CD1c-positive myeloid dendritic cell (primary cell): ENCODE data around the gene TGM2.
A peak's percentile ranks its signal among the peaks of the same experiment; 100 is the strongest.
"Not testable (repeated sequence)": the region's sequence is repeated elsewhere in the genome, so short reads cannot be mapped to it uniquely, and the experiment has no call there.

ENCODE experiments used
- DNase-seq: peaks from one replicate; pipeline ENCODE4 v3.0.0-alpha.2; 2016; ENCODE audit errors: extremely low spot score

TGM2 gene

DNA sequence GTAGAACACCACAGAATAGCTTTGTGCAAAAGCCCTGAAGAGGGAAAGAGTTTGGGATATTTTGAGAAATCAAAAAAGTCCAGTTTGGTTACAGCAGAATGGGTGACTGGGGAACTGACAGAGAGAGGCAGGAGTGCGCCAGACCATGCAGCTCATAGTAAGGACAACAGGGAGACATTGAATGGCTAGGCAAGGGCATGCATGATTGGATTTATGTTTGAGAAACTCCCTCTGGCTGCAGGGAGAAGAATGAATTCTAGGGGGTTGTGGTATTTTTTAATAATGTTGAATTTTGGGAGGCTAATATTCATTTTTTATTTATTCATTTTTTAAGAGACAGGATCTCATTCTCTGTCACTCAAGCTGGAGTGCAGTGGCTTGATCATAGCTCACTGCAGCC lies 49.9 kb downstream of the TGM2 start:
- DNase-seq, result no peak

DNA sequence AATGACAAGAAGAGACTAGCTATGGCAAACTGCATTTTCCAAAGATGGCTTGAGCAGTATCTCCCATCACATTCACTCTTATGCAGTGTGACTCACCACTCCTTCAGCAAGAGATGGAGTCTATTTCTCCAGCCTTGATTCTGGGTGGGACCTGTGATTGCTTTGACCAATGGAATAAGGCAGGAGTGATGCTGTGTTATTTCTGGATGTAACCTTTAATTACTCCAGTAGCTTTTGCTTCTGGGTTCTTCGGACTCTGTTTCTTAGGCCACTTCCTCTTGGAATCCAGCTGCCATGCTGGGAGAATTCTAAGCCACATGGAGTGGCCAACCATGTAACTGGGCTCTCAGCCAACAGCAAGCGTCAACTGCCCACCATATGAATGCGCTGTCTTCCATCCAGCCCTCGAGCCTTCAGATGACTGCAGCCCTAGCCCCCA lies 50.7 kb downstream of the TGM2 start:
- DNase-seq, result no peak

DNA sequence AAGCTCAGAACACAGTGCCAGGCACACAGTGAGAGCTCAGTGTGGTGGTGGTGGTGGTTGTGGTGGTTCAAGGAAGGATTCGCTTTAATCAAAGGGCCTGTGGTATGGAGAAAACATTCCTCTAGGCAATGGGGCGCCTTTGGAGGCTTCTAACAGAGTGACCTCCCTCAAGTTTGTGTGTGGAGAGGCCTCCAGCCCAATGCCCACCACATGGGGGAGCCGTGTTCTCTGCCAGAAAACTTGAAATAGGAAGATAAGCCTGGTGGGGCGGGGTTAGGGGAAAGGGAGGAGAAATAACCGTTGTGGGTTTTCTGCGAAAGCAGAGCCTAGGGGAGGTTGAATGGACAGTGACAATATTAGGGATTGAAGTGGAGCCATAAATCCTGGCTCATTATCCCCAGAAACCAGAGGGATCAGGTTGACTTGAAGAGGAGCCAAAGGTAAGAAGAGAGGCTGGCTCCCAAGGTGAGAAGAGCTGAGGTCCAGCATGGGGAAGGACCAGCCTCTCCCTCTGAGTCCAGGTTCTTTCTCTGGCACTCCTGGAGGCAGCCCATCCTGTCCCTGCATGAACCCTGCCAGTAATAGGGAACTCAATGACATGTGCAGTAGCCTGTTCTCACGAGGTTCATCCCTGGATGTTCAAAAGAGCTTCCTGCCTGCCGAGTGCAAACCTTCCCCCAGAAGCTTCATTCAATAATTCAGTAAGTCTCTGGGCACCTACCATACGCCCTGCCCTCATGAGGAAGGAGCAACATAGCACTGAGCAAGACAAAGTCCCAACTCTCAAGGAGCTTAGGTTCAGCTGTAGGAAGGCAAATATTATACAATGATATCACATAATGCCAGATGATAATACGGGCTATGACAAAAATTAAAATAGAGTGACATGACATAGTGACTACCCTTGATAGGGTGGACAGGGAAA lies 51.4 kb downstream of the TGM2 start:
- peak; percentile 63 for DNase-seq

DNA sequence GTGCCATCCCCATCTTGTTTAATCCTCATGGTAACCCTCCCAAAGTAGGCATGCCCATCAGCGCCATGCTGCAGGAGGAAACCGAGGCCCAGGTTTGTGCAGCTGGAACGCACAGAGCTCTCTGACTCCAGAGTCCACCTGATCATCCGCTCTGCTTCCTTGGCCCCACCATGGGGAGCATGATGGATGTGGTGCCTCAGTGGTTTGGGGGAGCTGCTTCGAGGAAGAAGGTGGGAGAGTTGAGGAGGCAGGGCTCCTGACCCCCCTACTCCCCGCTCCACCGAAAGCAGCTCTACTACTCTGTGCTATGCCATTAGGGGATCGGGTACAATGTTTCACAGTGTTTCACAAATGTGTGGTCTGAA lies 52.2 kb downstream of the TGM2 start:
- no peak for DNase-seq

DNA sequence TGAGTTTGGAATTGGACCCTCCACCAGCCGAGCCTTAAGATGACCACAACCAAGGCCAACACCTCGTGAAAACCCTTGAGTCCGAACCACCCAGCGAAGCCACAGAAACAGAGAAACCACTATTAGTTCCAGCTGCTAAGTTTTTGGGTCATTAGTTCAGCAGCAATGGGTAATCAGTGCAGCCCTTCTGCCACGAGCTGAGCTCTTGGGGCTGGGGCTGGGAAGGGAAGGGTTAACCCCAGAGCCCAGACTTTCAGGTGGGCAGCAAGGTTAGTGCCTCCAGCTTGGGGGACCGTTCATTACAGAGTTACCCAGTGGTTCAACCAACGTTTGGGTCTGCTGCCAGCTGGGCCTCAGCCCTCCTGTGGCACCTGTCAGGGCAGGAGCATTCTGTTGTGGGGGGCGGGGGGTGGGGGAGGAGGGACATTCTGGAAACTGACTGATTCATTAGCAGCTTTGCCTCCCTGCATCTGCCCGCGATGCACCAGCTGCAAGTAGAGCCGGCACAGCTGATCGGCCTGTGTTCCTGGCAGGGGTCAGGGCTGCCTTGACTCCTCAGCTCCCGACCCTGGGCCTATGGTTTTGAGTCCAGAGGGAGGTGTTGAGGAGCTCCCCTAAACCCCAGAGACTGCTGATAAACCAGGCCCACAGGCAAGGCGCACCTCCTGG lies 52.7 kb downstream of the TGM2 start:
- no peak for DNase-seq

DNA sequence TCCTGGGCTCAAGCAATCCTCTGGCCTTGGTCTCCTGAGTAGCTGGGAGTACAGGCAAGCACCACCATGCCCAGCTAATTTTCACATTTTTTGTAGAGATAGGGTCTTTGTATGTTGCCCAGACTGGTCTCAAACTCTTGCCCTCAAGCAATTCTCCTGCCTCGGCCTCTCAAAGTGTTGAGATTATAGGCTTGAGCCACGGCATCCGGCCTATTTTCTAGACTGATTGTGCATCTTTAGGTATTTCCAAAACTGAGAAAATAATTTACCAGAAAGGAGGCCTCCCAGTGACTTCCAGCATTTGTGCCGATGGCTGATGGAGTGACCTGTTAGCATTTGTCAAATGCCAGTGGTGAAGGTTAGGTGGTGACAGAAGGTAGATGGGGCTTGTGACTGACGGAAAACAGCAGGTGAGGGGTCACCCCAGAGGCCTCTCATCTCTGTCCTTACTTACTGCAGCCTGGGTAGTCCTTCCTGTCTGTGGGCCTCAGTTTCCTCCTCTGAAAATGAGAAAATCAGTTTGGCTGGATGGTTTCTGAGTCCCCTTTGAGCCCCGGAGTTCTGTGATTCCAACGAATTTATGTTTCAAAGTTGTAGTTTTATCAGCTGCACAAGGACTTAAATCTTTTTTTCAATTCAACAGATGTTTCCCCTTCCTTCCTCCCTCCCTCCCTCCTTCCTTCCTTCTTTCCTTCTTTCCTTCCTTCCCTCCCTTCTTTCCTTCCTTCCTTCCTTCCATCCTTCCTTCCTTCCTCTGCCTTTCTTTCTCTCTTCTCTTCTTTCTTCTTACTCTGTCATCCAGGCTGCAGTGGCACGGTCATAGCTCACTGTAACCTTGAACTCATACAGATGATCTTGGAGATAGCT lies 53.5 kb downstream of the TGM2 start:
- DNase-seq, result no peak

DNA sequence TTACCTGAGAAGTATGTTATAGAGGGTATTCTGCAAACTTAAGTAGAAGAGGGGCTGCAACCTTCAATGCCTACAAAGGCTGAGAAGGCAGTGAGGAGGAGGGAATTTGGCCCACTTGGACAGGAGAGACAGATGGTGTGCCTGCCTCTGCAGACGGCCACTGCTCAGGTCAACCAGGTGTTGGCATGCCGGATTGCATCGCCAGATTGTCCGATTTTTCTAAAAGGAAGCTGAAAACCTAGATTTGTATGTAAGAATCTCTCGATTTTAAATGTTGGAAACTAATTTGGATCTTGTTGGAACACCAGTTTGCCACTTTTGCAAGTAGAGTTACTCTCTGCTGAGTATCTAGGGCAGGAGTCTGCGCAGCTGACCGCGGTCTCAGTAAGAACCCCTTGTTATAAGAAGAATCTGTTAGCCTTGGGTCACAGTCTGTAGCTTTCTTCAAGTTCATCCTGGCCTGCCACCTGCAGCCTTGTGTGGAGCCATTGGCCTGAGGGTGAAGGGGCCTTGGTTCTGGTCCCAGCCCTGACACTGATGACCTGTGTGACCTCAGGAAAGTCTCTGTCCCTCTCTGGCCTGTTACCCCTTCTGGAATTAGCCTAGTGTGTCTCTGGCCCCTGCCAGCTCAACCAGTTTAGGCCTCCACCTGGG lies 54.4 kb downstream of the TGM2 start:
- DNase-seq, result no peak

DNA sequence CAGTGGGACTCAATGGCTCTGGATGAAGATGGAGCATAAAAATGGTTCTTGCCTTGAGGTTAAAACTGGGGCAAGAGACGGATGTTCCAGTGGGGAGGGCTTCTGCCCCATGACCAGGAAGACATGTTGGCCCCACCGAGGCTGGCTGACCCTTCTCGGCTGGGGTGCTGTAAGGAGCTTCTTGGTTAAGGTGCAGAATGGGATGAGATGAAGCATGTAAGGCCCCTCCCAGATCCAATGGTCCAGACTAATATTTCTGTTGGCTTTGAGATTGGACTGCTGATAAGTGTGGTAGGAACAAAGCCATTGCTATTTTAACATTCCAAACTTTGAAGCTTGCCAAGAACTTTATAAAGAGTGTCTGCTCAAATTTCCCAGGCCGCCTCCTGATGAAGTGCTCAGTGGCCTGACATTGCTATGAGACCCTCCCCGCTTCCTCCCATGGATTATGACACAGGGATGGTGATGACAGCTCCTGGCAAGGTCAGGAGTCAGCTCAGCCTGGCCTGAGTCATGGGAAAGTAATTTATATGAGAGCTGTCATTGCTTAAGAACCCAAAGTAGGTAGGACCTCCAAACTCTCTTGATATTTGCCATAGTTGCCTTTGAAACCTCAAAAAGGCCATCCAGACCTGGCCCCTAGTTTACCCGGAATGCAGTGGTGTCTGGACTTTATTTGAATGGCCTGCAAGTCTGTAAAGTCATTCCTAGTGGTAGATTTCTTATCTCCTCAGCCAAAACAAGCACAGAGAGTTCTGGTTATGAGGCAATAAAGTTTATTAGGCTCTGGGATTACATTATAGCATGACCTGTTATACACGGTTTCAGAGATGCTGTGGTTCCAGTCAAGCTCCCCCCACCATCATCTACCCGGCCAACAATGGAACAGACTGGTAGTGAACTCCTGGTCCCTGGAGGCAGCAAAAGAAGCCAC lies 55.2 kb downstream of the TGM2 start:
- no peak for DNase-seq

DNA sequence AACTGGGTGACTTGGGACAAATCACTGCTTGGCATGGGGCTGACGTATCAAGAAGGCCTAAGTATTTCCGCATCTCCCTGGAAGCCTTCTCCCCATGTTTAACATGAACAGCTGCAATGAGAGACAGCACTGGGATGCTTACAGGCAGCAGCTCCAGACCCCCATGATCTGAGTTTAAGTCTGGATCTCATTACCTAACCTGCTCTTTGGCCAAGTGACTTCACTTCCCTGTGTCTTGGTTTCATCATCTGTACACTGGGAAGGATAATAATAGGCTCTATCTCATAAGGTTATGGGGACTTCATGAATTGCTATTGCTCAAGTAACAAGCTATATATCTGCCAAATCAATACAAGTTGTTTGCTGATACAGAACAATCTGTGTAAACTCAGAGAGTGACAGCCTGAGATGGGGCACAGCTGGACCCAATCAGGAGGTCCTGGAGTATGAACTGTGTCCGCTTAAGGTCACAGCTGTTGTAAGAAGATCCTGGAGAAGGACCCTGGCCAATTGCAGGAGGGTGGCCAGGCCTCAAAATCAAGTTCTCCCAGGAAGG lies 56.0 kb downstream of the TGM2 start:
- DNase-seq, result peak; percentile 26

DNA sequence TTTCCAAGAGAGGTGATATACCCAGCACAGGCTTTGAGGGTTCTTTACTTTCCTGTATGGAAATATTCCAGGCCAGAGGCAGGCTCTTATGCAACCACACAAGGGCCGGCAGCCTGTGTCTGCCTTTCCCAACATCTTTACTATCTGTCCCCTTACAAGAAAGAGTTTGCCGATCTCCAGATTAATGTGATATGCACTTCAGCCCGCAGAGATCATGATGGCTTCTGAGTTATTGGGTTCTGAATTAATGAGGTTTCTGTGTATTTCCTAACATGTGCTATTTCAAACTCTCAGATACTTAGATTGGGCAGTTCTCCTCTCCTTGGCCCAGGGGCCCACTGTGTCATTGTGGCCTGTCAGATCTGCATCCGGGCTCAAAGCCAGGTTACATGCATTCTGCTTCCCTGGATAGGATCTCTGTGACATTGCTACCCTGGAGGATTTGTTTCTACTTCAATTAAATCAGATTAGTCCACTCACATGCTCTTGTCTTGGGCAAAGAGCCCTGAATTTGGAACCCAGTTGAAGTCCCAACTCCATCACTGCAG lies 56.6 kb downstream of the TGM2 start:
- no peak for DNase-seq

DNA sequence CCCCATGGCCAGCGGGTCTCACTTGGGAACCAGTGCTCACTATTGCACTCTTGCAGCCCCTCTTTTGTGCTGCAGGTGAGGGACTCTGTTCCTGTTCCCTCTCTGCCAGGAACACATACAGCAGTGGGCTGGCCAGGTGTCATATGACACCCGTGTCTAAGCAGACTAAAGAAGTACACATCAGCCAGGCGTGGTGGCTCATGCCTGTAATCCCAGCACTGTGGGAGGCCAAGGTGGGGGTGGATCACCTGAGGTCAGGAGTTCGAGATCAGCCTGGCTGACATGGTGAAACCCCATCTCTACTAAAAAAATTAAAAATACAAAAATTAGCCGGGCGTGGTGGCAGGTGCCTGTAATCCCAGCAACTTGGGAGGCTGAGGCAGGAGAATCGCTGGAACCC lies 57.2 kb downstream of the TGM2 start:
- DNase-seq, result not testable (repeated sequence)

DNA sequence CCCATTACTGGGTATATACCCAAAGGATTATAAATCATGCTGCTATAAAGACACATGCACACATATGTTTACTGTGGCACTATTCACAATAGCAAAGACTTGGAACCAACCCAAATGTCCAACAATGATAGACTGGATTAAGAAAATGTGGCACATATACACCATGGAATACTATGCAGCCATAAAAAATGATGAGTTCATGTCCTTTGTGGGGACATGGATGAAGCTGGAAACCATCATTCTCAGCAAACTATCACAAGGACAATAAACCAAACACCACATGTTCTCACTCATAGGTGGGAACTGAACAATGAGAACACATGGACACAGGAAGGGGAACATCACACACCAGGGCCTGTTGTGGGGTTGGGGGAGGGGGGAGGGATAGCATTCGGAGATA lies 57.7 kb downstream of the TGM2 start:
- not testable (repeated sequence) for DNase-seq

DNA sequence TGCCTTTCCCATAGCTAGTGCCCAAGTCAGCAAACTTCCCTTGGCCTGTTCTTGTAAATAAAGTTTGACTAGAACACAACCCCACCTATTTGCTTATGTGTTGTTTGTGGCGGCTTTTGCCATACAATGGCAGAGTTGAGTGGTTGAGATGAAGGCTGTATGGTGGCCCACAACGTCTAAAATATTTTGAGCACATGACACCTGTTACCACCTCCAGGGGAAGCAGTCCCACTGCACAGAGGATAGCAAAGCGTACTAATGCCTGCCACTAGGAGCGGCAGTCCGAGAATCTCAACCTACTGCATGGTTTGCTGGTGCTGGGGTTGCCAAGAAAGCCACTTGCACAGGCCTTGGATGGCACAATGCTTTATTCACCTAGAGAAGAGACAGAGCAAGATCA lies 58.6 kb downstream of the TGM2 start:
- no peak for DNase-seq

DNA sequence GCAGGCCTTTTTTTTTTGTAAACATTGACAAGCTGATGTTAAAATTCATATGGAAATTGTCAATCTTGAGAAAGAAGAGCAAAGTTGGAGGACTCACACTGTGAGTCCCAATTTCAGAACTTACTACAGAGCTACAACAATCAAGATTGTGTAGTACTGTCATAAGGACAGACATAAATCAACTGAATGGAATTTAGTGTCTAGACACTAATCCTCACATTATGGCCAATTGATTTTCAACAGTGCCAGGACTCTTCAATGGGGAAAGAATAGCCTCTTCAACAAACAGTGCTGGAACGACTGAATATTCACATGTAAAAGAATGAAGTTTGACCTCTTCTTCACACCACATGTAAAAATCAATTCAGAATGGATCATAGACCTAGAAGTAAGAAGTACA lies 60.8 kb downstream of the TGM2 start:
- no peak for DNase-seq

DNA sequence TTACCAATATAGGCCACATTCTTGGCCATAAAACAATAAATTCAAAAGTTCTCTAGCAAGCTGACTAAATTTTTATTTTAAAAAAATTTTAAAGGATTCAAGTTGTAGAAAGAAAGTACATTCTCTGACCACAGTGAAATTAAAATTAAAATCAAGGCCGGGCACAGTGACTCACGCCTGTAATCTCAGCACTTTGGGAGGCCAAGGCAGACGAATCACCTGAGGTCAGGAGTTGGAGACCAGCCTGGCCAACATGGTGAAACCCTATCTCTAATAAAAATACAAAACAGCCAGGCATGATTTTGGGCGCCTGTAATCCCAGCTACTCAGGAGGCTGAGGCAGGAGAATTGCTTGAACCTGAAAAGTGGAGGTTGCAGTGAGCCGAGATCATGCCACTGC lies 62.9 kb downstream of the TGM2 start:
- DNase-seq, result not testable (repeated sequence)

DNA sequence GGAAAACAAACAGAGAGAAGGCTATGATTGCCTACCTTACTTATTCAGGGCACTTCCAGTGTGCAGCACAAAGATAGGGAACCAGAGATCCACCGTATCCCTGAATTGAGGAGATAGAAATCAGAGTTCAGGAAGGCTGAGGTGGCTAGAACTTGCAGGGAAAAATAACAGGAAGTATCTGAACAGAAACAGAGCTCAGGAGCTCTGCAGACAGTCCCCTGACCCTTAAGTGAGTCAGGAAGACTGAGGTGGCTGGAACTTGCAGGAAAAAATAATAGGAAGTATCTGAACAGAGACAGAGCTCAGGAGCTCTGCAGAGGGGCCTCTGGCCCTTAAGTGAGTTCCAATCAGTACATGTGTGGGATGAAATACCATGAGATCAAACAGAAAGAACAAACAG lies 66.1 kb downstream of the TGM2 start:
- DNase-seq, result peak; percentile 41

DNA sequence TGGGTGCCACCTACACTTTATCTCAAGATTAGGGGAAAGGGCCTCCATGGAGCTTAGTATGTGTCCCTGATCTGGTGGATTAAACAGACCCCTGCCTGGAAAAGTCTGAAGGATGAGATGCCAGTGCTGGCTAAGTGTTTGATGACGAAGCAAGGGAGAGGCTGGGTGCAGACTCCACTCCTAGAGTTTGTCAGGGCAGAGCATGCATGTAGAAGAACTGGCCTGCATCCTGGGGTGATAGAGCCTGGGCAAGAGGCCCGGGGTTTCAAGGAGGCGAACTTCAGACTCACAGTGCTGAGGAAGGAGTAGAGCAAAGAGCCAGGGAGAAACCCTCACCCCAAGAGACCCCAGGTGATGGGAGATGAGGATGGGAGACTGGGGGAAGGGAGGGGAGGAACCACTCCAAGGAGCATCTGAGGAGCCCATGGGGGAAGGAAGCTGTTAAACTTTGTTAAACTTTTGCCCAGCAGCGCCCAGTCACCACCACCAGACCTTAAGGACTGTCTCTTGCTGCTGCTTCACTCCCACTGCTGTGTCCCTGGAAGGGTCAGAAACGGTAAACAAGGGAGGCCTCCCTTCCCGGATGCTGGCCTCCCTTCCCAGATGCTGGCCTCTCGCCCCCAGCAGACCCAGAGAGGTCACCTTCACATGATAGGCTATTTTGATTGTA lies 69.9 kb downstream of the TGM2 start:
- peak; percentile 51 for DNase-seq

DNA sequence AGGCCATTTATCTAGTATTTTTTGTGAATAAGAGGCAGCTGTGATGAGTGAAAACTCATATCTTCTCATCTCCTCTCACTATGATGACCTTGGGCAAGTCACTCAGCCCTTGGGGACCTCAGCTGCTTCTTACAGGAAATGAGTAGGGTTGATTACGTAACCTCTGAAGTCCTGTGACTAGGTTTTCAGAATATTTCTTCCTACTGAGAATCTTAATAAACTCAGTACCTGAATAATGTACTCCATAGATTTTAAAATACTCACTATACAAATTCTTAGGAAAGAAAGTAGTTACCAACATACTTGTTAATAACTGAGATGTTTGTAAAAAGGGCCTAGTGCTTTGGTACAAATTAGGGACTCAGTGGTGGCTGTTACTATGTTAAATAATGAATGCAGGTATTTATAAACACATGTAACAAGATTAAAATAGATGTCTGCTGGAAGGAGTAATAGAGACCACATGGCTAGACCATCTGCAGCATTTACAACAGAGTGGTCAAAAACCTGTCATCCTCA lies 70.6 kb downstream of the TGM2 start:
- DNase-seq, result peak; percentile 89

DNA sequence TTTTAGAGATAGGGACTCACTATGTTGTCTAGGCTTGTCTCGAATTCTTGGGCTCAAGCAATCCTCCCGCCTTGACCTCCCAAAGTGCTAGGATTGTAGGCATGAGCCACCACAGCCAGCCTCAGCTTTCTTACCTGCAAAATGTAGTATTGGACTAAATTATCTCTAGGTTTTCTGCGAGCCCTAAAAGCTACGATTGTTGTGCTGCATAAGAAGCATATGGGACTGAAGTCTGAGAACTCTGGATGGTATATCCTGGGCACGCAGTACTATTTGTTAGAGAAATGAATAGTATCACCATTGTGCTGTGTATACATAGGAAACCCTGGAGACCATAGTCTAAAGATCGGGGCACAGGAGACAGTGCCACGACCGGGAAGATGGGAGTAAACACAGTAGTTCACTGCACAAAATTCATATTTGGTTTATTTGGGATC lies 71.4 kb downstream of the TGM2 start:
- no peak for DNase-seq
